Upper lobe of left lung (tissue), 4 donors: ENCODE measurements around the gene FHOD3.

Experiments
- EP300 ChIP-seq, 4 donors: sonication (generic); formaldehyde crosslinking; IDR thresholded peaks; one replicate each; pipeline ENCODE4 v1.5.1; 2017; ENCODE audit warnings: antibody characterized with exemption in 4 of 4, control low read depth in 2 of 4
- POLR2A ChIP-seq, 4 donors: fragments of 450-650 bp; IDR thresholded peaks; one replicate each; pipeline ENCODE4 v1.5.1; 2016 to 2017; ENCODE audit warnings: antibody characterized with exemption in 4 of 4, mild to moderate bottlenecking in 2 of 4

GRCh38 chr18:36295880-36296301, 1.6 kb upstream of the FHOD3 start:
- TF ChIP-seq POLR2A (IDR thresholded peaks at IDR 0.05) (no peak), EP300 (IDR thresholded peaks at IDR 0.05) (no peak)
